Measurements from ENCODE around the gene TRO.

The TRO gene

DNA sequence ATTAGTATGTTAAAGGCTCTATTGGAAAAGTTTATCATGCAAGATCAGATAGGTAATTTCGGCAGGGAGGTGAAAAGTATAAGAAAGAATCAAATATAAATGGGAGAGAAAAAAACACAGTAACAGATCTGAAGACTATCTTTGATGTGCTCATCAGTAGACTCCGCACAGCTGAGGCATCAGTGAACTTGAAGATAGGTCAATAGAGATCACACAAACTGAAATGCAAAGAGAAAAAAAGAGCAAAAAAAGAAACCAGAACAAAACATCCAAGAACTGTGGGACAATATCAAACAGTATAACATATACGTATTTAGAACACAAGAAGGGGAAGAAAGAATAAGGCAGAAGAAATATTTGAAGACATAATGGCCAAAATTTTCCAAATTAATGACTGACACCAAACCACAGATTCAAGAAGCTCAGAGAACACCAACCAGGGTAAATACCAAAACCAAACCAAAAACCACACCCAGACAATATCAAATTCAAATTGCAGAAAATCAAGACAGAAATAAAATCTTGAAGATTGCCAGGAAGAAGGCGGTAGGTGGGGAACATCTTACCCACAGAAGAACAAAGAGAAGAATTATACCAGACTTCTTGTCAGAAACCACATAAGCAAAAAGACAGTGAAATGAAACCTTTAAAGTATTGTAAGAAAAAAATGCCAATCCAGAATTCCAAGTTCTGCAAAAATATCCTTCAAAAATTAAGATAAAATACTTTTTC, 44.3 kb downstream of the TRO start:
- DNase-seq (ENCODE audit: low read depth in 3 of 3): no peak

DNA sequence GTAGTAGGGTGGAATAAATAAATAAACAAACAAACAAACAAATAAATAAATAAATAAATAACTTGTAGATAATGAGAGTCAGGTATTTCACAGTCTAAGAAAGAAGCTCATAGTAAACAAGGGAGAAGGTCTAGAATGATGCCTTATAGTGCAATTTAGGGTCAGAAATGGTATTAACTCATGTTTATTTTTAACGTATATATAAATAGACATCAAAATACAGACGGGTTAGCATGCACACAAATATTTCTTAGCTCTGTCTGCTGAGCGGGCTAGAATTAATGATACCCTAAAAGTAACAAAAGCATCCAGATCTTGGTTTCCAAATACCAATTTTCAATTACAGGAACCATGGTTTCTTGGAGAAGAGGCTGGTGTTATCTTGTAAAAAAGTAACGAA, 56.8 kb downstream of the TRO start:
- no peak for DNase-seq (ENCODE audit: low read depth in 3 of 3)

DNA sequence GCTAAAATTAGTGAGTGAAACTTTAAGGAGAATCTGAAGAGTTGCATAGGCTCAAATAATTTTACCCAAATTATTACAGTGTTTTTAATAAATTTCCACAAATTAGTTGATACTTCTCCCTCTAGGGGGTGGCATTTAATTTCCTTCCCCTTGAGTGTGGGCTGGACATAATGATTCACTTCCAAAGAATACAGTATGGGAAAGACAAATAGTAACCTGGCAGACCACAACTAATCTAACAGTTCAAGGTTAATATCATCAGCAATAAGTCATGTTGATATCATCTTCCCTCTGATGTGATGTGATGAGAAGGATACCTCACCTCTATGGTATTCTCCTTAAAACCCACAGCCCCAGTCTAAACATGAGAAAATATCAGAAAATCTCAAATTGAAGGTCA, 57.8 kb downstream of the TRO start:
- no peak for DNase-seq (ENCODE audit: low read depth in 3 of 3)

DNA sequence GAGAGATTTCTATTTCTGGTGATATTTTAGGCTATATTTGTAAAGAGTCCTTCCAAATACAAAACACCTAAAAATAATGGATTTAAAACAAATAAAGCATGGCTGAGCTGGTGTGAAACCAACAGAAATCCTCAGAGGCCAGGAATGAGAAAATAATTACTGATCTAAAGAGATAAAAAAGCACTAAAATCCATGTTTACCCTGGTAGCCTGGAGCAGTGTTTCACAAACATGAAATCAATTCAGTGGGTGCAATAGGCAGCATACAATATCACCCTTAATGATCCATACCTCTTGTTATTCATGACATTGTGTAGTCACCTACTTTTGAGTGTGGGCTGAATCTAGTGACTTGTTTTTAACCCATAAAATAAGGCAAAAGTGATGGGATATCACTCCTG, 58.8 kb downstream of the TRO start:
- no peak for DNase-seq (ENCODE audit: low read depth in 3 of 3)

DNA sequence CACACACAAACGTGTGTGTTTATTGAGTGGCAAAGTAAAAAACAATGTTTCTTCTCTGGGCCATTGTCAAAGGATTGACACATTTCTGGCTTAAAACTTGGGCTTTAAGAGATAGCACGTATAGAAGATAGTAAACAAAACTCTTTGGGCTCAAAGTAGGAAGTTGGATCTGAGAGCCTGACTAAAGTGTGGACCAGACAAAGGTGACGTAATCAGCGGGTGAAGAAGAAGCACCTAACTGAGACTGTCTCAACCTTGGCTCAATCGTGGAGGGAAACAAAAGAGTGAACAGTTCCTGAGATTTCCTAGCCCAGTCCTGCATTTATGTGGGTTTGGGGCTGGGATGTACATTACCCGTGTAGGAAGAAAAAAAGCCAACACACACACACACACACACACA, 59.7 kb downstream of the TRO start:
- DNase-seq (ENCODE audit: low read depth in 3 of 3): no peak
